Limb (tissue), 2 donors: ENCODE data around the gene GRHL1.
A peak's percentile ranks its signal among the peaks of the same experiment; 100 is the strongest.
"Not testable (repeated sequence)": the region's sequence is repeated elsewhere in the genome, so short reads cannot be mapped to it uniquely, and the experiment has no call there.

ENCODE experiments used
- DNase-seq, 2 donors: peaks; one replicate each; pipeline ENCODE4 v3.0.0-alpha.2; 2016; ENCODE audit errors: extremely low spot score in 2 of 2

GRHL1 gene

DNA sequence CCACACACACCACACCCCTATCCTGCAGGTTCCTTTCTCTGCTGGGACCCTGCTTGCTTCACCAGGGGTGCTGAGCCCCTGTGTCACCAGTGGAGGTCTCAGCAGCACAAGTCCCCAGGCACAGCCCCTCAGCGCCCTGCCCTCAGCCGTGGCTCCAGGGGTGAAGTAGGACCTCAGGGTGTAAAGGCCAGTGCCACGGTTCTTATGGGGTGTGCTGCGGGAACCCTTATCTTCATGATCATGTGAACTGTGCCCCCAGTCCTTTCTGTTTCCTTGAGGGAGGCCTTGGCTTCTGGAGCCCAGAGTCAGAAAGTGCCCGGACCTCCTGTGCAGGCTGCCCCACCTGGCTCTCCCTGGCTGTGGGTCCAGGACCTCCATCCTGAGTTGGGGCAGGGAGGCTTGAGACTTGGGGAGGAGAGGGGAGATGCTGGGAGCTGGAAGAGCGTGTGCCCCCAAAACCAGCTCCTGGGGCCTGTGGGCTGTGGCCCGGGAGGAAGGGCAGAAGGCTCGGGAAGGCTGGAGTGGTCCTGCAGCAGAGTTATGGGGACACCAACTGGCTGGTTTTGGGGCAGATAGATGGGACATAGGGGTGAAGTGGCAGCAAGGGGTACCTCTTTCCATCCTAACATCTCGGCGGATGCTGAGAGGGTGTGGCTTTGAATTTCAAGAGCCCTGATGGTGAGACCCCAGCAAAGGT lies 71.6 kb downstream of the GRHL1 start:
- no peak for DNase-seq

DNA sequence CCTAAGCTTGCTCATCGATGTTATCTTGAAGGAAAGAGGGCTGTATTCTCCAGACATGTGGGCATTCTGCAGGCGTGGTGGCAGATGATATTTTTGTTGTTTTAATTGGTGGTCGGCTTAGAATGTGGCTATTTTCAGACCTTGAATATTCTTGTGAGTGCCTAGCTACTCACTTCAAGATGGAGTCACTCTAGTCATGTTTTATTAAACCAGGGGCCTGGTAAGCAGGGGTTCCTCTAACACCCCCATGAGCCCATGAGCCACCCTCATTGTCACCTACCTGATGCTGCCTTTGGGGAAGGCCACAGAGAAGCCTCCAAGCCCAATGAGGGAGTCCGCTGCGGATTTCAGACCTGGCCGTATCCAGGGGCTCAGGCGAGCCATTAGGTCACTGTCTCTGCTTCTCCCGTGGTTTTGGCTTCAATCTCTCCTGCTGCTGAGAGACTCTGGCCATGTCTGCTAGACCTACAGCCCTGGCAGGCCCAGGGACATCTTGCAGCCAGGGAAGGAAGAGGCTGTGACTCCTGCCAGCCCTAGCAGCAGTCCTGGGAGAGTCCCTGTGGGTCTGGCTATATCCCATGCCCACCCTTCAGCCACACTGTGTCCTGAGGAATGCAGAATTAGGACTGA lies 75.6 kb downstream of the GRHL1 start:
- DNase-seq, result no peak

DNA sequence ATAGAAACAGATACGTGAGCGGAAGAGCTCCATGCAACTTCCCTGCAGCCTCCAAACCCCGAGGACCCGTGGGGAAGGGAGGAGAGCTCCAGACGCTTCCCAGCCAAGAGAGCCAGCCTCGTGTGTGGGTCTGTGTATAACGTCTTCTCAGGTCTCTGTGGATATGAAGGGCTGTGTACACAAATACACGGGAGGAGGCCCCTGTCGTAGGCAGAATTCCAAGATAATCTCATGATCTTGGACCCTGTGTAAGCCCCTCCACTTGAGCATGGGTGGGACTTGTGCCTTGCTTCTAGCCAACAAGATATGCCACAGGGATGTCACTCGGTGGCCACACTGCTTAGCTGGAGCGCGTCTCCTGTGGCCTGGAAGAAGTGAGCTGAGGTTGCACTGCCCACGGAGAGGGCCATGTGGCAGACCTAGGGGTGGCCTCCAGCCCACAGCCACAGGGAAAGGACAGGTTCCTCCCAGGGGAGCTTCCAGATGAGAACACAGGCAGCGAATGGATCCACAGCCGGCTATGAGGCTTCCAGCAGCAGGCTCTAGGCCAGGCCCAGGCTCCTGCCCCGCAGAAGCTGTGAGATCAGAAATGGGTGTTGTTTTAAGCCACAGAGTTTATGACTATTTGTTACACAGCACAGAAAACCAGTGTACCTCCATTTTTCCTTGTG lies 76.3 kb downstream of the GRHL1 start:
- DNase-seq, result no peak

DNA sequence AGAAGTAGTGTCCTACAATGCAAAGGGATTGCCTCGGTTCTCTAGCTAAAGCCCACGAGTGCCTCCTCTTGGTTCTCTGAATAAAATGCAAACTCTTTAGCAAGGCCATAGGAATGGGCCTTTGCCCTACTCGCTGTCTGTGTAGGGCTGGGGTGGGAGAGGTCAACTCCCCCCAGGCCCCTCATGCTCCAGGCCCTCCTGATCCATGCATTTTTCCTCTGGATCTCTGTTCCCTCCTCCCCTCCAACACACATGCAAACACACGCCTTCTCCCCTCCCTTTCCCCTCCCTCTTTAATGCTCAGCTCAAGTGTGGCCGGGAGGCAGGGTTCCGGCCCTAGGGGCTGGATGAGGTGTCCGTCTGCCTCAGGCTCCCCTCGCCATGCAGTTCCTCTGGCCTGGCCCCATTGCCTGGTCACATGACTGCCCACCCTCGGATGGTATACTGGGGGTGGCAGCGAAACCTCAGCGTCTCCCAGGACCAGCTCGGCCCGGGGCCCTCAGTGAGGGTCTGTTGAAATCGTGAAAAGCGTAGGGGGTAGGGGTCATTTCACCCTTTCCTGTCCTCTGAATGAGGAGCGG lies 77.0 kb downstream of the GRHL1 start:
- no peak for DNase-seq

DNA sequence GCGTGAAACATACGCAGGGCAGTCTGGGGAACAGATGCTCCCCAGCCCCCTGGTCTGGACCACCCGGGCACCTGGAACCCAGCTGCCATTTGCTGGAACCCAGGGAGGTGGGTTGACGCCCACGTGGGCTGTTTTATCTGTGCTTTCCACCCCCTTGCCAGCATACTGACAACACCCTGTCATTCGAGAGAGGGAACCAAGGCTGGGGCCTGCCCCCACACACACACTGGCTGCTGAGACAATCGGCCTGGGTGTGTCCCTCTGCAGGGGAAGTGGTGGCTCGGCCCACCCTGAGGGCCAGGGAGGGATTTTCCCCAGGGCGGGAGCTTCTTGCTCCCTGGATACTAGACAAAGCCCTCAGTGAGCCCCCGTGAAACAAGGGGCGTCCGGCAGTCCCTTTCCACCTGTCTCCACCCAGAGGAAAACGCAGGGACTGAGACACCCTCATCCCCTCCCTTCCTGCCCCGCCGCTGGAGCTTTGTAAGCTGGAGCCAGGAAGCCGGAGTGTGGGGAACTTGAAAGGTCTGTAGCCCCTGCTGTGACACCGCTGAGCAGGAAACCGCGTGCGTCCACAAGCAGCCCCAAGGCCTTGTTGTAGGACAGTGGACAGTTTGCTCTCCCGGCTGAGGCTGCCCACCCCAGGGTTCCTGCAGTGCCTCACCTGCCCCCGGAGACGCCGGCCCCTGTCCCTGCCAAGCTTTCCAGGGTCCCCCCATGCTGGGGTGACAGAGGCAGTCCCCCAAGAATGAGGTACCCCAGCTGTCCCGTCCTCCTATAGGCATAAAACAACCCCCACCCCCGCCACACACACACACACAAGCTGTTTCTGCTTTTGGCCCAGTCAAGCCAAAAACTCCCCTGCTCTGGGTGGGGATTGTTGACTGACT lies 77.7 kb downstream of the GRHL1 start:
- DNase-seq, result peak in 1 of 2 donors; percentile 51

DNA sequence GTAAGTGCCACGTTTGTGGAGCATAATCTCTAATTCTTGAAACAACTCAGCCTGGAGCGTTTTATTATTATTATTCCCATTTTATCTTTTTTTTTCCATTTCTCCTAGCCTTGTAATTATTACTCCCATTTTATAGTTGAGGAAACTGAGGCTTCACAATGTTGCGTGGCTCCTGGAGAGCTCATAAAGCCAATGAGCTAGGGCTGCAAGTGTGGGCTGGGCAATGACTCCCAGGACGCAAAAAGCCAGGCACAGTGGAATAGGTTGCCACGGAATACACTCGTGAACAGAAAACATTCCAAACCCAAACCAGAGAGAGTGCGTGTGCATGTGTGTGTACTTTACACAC lies 78.4 kb downstream of the GRHL1 start:
- DNase-seq, result no peak

DNA sequence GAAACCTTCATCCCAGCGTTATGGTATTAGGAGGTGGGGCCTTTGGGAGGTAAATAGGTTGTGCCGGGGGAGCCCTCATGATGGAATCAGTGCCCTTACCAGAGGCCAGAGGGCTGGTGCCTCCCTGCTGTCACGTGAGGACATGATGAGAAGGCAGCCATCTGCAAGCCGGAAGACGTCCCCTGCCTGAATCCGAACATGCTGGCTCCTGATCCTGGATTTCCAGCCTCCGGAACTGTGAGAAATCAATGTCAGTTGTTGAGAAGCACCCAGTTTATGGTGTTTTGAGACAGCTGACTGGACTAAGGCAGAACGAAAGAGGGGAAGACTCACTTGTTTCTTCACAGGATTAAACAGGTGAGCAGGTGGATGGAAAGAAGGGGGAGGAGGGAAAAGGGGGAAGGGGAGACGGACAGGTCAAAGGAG lies 78.8 kb downstream of the GRHL1 start:
- no peak for DNase-seq

DNA sequence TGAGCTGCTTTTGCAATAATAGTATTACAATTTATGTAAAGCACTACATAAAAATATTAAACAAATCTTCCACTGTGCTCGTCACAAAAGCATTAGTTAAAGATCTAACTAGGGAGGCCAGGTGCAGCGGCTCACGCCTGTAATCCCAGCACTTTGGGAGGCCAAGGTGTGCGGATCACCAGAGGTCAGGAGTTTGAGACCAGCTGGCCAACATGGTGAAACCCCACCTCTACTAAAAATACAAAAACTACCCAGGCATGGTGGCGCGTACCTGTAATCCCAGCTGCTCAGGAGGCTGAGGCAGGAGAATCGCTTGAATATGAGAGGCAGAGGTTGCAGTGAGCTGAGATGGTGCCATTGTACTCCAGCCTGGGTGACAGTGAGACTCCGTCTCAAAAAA lies 79.3 kb downstream of the GRHL1 start:
- DNase-seq, result not testable (repeated sequence)

DNA sequence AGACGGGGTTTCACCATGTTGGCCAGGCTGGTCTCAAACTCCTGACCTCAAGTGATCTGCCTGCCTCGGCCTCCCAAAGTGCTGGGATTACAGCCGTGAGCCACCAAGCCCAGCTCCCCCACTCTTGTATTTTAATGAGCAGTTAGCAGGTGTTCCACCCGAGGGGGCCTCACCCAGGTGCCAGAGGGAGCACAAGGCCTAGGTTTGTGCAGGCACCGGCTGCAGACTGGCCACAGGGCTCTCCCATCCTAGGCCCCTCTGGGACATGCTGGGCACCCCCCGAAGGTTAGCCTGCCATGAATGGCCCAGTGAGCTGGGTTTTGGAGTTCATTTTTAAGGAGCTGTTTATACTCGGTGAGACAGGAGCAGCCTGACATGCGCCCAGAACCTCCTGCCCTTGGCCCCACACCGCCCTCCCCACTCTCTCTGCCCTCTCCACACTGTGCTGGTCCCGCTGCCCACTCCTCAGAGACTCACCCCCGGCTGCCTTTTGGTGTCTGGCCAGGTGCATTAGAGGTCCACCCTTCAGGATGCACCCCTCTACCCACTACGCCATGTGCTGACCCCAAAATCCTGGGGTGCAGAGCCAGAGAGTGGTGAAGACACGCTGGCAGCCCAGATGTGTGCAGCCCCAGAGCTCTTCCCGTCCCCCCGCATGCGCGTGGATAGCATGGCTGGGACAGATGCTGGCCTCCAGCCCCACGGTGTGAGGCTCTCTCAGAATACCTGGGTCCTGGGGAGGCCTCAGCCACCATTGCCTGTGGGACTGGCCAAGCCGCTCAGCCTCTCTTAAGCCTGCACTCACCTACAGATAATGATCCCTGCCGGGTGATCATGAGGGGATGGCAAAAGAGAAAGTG lies 80.6 kb downstream of the GRHL1 start:
- DNase-seq, result no peak

DNA sequence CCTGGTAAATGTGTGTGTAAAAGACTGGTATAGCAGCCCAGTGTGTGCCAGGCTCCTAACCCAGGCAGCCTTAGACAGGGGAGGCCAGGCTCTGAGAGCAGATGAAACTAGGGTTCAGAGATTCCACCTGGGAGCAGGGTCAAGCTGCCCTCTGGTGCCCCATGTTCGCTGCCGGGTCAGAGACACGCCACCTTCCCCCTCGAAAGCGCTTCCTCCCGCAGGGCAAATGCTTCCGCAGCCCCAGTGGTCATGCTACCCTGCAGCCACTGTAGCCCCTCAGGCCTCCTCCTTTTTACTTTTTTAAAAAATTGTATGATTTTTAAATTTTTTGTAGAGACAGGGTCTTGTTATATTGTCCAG lies 81.2 kb downstream of the GRHL1 start:
- DNase-seq, result no peak

DNA sequence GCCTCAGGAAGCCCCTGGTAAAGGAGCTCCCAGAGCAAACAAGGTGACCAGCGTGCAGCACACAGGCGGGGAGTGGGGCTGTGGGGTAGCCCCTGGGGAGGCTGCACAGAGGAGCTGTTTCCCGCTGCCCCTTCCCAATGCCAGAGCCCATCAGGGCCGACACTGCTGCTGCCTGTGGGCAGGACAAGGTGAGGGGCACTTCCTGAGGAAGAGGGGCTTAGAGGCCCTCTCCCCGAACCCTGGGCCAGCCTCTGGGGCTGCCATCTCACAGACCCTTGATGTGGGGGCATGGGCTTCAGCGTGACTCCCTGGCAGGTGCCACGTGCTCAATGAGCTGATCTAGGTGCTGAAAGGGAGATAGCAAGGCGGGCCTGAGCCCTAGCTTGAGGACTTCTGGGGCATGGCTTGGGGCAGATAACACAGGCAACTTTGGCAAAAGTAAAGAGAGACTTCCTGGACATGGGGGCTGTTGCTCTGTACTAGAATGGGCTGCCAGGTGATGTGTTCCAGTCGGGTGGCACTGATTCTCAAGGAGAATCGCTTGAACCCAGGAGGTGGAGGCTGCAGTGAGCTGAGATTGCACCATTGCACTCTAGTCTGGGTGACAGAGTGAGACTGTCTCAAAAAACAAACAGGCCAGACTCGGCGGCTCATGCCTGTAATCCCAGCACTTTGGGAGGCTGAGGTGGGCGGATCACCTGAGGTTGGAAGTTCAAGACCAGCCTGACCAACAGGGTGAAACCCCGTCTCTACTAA lies 81.9 kb downstream of the GRHL1 start:
- no peak for DNase-seq

DNA sequence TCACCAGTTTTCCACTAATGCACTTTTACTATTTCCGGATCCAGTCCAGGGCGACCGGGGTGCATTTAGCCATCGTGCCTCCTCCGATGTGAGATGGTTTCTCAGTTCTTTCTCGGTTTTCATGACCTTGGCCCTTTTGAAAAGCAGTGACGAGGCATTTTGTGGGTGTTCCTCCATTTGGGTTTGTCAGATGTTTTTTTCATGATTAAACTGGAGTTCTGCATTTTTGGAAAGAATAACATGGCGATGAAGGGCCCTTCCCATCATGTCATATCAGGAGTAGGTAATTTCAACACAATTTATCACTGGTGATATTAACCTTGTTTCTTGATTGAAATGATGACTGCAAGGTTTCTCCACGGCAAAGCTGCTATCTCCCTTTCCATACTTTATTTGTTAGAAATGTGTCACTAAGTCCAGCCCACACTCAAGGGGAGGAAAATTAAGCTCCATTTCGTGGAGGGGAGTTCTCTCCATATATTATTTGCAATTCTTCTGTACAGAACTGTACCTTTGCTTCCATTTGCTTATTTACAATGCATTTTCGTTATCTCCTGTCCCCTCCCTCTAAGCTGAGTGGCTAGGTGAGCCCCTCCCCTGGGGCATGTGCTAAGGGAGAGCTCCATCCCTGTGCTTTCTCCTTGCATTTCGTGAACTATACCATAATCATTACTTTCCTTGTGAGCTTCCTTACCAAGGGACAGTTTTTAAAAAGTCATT lies 83.0 kb downstream of the GRHL1 start:
- no peak for DNase-seq

DNA sequence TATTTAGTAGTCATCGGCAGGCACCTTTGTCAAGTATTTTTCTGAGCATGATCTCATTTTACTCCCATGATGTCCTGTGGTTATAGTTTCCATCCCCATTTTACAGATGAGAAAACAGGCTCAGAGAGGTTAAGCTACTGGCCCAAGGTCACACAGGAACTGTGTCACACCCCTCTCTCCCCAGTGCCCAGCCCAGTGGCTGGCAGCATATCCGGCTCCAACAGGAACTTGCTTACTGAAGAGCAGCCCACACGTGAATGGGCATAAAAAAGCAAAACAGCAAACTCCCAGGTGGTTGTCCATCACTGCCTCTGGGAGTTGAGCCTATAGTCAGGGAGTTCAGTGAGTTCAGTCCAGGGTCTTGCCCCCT lies 83.5 kb downstream of the GRHL1 start:
- no peak for DNase-seq

DNA sequence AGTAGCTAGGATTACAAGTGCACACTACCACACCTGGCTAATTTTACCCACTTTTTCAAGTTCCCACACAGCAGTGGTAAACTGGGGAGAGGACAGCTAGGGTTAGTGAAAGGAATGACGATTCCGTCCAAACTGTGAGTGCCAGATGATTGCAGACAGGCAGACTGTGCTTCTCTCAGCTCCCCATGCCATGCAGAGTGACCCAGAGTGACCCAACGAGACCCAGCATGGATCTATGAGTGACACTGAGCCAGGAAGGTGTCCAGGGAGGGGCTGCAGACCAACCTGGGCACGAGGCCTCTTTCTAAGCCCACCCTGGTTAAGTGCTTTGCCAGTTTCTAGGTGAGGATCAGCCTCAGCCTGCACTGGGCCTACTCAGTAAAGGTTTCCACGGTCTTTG lies 84.1 kb downstream of the GRHL1 start:
- no peak for DNase-seq

DNA sequence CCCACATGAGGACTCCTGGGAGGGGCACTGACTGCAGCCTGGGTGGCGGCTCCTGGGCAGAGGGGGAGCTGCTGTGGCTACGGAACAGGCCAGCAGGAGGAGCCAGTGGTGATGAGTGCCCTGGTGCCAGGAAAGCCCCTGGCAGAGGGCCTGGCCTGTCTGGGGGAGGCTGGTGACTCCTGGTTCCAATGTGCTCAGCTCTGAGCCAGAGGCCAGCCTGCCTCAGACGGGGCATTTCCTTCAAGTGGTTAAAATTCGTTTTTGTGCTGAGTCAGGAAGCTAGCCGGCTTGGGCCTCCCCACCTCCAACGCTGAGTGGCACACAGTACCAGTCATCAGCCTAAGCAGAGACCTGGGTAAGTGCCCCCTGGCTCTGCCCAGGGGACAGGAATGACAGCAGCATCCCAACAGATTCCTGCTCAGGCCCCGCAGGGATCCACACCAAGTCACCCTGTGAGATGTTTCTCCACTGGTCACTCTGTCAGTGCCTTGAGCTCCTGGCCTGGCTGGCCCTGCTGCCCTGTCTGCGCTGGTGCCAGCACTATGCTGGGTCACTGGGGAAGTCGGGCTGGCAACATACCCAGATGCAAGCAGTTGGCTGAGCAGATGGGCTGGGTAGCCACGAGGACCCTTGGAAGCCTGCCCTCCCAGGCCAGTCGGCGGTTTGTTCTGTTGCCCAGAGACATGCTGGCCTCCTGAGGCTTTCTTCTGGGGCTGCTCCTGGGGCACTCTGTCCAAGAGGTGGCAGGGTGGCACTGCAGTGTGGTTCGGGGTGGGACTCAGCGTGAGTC lies 84.8 kb downstream of the GRHL1 start:
- no peak for DNase-seq

DNA sequence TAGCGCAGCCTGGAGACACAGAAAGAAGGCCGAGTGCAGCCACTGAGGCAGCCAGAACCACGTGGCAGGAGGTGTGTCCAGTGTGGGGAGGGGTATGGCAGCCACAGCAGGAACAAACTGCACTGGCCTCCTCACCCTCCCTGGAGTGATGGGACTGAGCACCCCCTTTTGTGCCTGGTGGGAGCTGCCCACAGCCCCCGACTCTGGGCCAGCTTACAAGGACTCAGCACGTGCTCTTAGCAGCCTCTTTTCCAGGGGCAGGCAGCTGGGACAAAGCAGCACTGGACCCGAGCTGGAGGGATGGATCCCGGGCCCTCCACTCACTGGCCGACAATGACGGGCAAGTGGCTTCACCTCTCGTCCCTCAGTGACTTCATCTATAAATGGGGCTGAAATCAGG lies 86.6 kb downstream of the GRHL1 start:
- no peak for DNase-seq

DNA sequence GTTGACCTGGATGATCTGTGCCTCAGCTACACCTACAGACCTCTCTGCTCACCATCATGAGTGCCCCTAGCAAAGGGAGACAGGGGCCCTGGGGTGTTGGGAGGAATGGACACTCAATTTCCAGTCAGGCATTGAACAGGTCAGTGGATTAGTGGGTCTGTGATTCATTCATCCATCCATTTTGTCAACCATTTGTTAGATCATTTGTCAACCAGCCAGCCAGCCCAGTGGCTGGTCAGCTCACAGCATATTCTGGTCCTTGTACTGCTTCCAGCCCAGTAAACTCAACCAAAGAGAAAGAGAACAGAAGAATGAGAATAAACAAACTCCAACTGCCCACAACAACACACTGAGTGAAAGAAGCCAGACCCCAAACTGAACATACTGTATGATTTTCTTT lies 87.2 kb downstream of the GRHL1 start:
- DNase-seq, result no peak

DNA sequence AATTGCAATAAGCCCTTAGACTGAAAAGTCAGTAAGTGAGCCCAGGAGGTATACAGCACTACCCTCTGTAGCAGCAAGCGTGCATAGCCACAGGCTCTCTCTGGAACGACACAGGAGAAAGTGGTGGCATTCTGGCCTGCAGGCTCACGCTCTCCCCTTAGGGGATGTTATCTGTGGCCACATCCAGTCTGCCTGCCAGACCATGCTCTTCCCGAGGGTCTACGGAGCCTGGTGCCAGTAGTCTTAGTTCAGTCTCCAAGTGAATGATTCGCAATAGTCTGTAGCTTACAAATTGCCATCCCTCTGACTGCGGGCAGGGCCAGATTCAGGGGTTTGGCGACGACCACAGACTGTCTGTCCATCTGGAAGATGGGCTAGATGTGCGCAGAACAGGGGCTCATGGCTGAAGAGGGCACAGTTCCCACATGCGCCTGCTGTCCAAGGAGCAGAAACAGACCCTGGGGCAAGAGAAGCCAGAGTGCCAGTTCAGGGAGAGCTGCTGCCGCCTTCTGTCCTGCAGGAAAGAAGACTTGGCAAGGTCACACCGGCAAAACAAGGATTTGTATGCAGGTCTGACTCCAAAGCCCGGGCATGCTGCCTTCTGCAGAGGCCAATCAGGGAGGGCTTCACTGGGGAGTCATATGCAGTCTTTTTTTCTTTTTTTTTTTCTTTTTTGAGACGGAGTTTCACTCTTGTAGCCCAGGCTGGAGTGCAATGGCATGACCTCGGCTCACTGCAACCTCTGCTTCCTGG lies 88.3 kb downstream of the GRHL1 start:
- no peak for DNase-seq
